ENCODE measurements around the gene ATP2C2. TPM values are rescaled to one million over a fixed set of nuclear protein-coding genes. Genes with fewer than 3 reads are reported as not detected.

ATP2C2 gene
- total and polyA plus RNA-seq, 2 donors (not counting 1 experiment from before 2014, with no cell fraction given) = not detected

DNA sequence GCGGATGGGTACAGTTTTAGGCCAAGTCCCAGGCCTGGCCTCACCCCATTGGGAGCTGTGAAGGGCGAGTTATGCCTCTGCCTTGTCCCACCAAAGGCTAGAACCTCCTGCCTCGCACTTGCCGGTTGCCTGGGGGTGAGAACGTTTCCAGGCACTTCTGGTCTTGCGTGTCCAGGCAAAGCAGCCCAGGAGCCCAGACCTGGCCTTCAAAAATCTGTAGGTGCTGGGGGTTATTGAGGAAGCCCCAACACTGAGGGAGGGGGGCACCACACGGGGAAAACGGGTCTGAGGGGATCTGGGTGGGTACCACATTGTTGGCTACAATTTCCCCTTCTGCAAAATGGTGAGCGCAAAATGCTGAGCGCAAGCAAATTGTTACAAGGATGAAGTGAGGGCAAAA, 12.2 kb upstream of the ATP2C2 start:
- H4K20me1 ChIP-seq (ENCODE audit: control insufficient read depth, insufficient read depth, low read length, poor library complexity, severe bottlenecking) = no peaks in the 10 kb centered on the region
- H3K9me3 ChIP-seq (ENCODE audit: control extremely low read depth in 1 of 3, control insufficient read depth in 2 of 3, insufficient read depth in 1 of 3, low read length in 2 of 3) = no peaks in the 10 kb centered on the region
- peaks cover 17% of the 10 kb centered on the region for H3K27me3 Mint-ChIP-seq
- no peak overlapping the region for H3K27ac Mint-ChIP-seq
- no peak overlapping the region for H3K4me3 Mint-ChIP-seq
- no peak for TF ChIP-seq CTCF (IDR thresholded peaks at IDR 0.05)
- TF ChIP-seq EZH2 (IDR thresholded peaks at IDR 0.05; ENCODE audit: borderline replicate concordance, insufficient read depth, low read depth, low read length, poor library complexity, severe bottlenecking) = no peak
- ATAC-seq (ENCODE audit: low read depth) = no peak
- WGBS (ENCODE audit: insufficient coverage) = 73% methylated on average over 8 of the region's 10 CpGs
- no peaks in the 10 kb centered on the region for H3K79me2 ChIP-seq (ENCODE audit: control insufficient read depth, insufficient read depth, low read length)
- H3K4me2 ChIP-seq (replicated peaks; ENCODE audit: low read depth, low read length, poor library complexity, severe bottlenecking) = no peak overlapping the region
- H3K4me1 Mint-ChIP-seq = no peaks in the 10 kb centered on the region
- no peak overlapping the region for H2AFZ ChIP-seq (ENCODE audit: insufficient read depth, low read depth, low read length, poor library complexity, severe bottlenecking)
- H3K27ac ChIP-seq (ENCODE audit: low read length in 2 of 2) = no peak overlapping the region
- H3K36me3 ChIP-seq (replicated peaks in 1 of 2; ENCODE audit: control extremely low read depth in 1 of 2, control insufficient read depth in 1 of 2, extremely low read depth in 1 of 2, insufficient read depth in 2 of 2, low read length in 1 of 2) = no peaks in the 10 kb centered on the region
- intact Hi-C loops (cut with micrococcal nuclease) = no loop called here
- H3K4me1 ChIP-seq (ENCODE audit: control insufficient read depth in 2 of 2, insufficient read depth in 2 of 2, low read length in 2 of 2) = no peaks in the 10 kb centered on the region
- H3K27me3 ChIP-seq (replicated peaks in 1 of 4; ENCODE audit: control extremely low read depth in 1 of 4, control insufficient read depth in 3 of 4, insufficient read depth in 4 of 4, low read length in 3 of 4) = peaks cover 0 to 2% (median 0%) of the 10 kb centered on the region in 4 experiments
- ChIA-PET CTCF (no interaction called here), POLR2A (no interaction called here)
- no peak overlapping the region for H3K4me3 ChIP-seq (ENCODE audit: control extremely low read depth in 1 of 5, extremely low read depth in 1 of 5, insufficient read depth in 1 of 5, low read depth in 2 of 5, low read length in 4 of 5)
- no peak for DNase-seq
- H3K9ac ChIP-seq (ENCODE audit: low read length) = no peak overlapping the region
- no peaks in the 10 kb centered on the region for H3K9me3 Mint-ChIP-seq (ENCODE audit: insufficient read depth)

DNA sequence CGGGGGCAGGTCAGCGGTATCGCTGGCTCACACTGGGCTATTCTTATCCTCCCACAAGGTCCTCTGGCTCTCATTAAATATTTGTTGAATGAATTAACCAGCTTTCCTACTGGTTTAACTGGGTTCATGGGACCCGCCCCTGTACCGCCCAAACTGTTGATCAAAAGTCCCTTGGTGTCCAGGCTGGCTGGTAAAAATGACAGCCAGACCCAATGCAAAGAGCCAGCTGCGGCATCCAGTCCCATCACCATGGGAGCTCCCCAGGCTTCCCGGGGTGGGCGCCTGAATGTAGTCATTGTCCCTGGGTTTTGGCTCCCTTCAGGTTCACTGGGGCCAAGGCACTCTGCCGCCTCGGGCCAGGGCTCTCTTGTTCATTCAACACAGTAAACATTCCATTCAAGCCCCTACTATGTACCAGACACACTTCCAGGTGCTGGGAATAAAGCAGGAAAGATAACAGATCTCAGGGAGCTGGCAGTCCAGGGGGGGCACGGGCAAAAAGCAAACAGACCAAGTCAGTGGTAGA, 11.7 kb upstream of the ATP2C2 start:
- intact Hi-C loops (cut with micrococcal nuclease) = no loop called here
- Histone ChIP-seq H3K4me1 (ENCODE audit: control insufficient read depth in 2 of 2, insufficient read depth in 2 of 2, low read length in 2 of 2) (no peaks in the 10 kb centered on the region), H3K36me3 (replicated peaks in 1 of 2; ENCODE audit: control extremely low read depth in 1 of 2, control insufficient read depth in 1 of 2, extremely low read depth in 1 of 2, insufficient read depth in 2 of 2, low read length in 1 of 2) (no peaks in the 10 kb centered on the region), H4K20me1 (ENCODE audit: control insufficient read depth, insufficient read depth, low read length, poor library complexity, severe bottlenecking) (no peaks in the 10 kb centered on the region), H3K27ac (ENCODE audit: low read length in 2 of 2) (no peak overlapping the region), H3K27me3 (replicated peaks in 1 of 4; ENCODE audit: control extremely low read depth in 1 of 4, control insufficient read depth in 3 of 4, insufficient read depth in 4 of 4, low read length in 3 of 4) (peaks cover 0 to 2% (median 0%) of the 10 kb centered on the region in 4 experiments), H2AFZ (ENCODE audit: insufficient read depth, low read depth, low read length, poor library complexity, severe bottlenecking) (no peak overlapping the region), H3K4me3 (ENCODE audit: control extremely low read depth in 1 of 5, extremely low read depth in 1 of 5, insufficient read depth in 1 of 5, low read depth in 2 of 5, low read length in 4 of 5) (no peak overlapping the region), H3K9me3 (ENCODE audit: control extremely low read depth in 1 of 3, control insufficient read depth in 2 of 3, insufficient read depth in 1 of 3, low read length in 2 of 3) (no peaks in the 10 kb centered on the region), H3K79me2 (ENCODE audit: control insufficient read depth, insufficient read depth, low read length) (no peaks in the 10 kb centered on the region), H3K4me2 (replicated peaks; ENCODE audit: low read depth, low read length, poor library complexity, severe bottlenecking) (no peak overlapping the region), H3K9ac (ENCODE audit: low read length) (no peak overlapping the region)
- DNase-seq (no peak), ATAC-seq (ENCODE audit: low read depth) (no peak)
- Mint-ChIP-seq H3K9me3 (ENCODE audit: insufficient read depth) (no peaks in the 10 kb centered on the region), H3K4me3 (no peak overlapping the region), H3K4me1 (no peaks in the 10 kb centered on the region), H3K27me3 (peaks cover 17% of the 10 kb centered on the region), H3K27ac (no peak overlapping the region)
- TF ChIP-seq CTCF (IDR thresholded peaks at IDR 0.05) (no peak), EZH2 (IDR thresholded peaks at IDR 0.05; ENCODE audit: borderline replicate concordance, insufficient read depth, low read depth, low read length, poor library complexity, severe bottlenecking) (no peak)
- ChIA-PET CTCF (no interaction called here), POLR2A (no interaction called here)
- 90% methylated on average over 6 of the region's 11 CpGs for WGBS (ENCODE audit: insufficient coverage)

Data from B cell (primary cell).